GM21619 (cell line): ENCODE results near the gene IL5RA.

Experiments
- ATAC-seq: cut with Tn5 transposase; IDR thresholded peaks from one replicate; pipeline ENCODE4 v1.9.1; 2021; ENCODE audit not compliant: unreplicated experiment

Gene IL5RA

GRCh38 chr3:3110299-3110630, at the start of gene IL5RA:
IL5RA (minus strand) TSS chr3:3110374; CDS start chr3:3104984, 5,390 bp downstream.
- ATAC-seq, result peak; percentile 19

- ATAC-seq, result no peak
Measured at GRCh38 chr3:3157484-3157883, 47.3 kb upstream of the IL5RA start.

- no peak for ATAC-seq
Measured at GRCh38 chr3:3154879-3155610, 44.9 kb upstream of the IL5RA start.

GRCh38 chr3:3151513-3151912, 41.3 kb upstream of the IL5RA start:
- ATAC-seq, result no peak

GRCh38 chr3:3149560-3149959, 39.4 kb upstream of the IL5RA start:
- ATAC-seq, result no peak

GRCh38 chr3:3145831-3146230, 35.7 kb upstream of the IL5RA start:
- ATAC-seq, result no peak

GRCh38 chr3:3141939-3142338, 31.8 kb upstream of the IL5RA start:
- no peak for ATAC-seq

GRCh38 chr3:3137526-3137925, 27.4 kb upstream of the IL5RA start:
- ATAC-seq, result no peak

- ATAC-seq, result no peak
Measured at GRCh38 chr3:3134750-3135448, 24.7 kb upstream of the IL5RA start.

GRCh38 chr3:3133500-3133899, 23.3 kb upstream of the IL5RA start:
- no peak for ATAC-seq

- no peak for ATAC-seq
Measured at GRCh38 chr3:3129579-3129978, 19.4 kb upstream of the IL5RA start.

- no peak for ATAC-seq
Measured at GRCh38 chr3:3127432-3128010, 17.3 kb upstream of the IL5RA start.

- peak; percentile 91 for ATAC-seq
Measured at GRCh38 chr3:3126477-3127431, 16.6 kb upstream of the IL5RA start, which contains the start of gene TRNT1. TRNT1 (plus strand) TSS chr3:3126940; CDS start chr3:3129041, 2,101 bp downstream.

- ATAC-seq, result no peak
Measured at GRCh38 chr3:3125977-3126376, 15.8 kb upstream of the IL5RA start.

GRCh38 chr3:3119393-3119851, 9.2 kb upstream of the IL5RA start:
- ATAC-seq, result no peak

- ATAC-seq, result no peak
Measured at GRCh38 chr3:3117651-3118050, 7.5 kb upstream of the IL5RA start.

- ATAC-seq, result no peak
Measured at GRCh38 chr3:3113042-3113709, 3.0 kb upstream of the IL5RA start.

- ATAC-seq, result no peak
Measured at GRCh38 chr3:3110749-3111361, 681 bp upstream of the IL5RA start.

GRCh38 chr3:3109407-3110298, 521 bp downstream of the IL5RA start:
- peak; percentile 90 for ATAC-seq
